WTC11 (cell line): ENCODE data around the gene SUPT3H.

Experiments
- E2F1 ChIP-seq: sonication (generic); formaldehyde crosslinking; IDR thresholded peaks from 2 replicates; pipeline ENCODE4 v1.8.0; 2022; ENCODE audit warnings: mild to moderate bottlenecking, missing genetic modification reagents
- IRF2 ChIP-seq: sonication (generic); formaldehyde crosslinking; IDR thresholded peaks from 2 replicates; pipeline ENCODE4 v1.8.0; 2022; ENCODE audit warnings: low read depth, missing genetic modification reagents, borderline replicate concordance

- TF ChIP-seq E2F1 (CRISPR knock-in tag) (no peak), IRF2 (CRISPR knock-in tag) (no peak)
These were observed 589.2 kb downstream of the SUPT3H start for GRCh38 chr6:44788387-44788981.
